Mononuclear cell (primary cell): ENCODE results near the gene IKZF1. TPM values are rescaled to one million over a fixed set of nuclear protein-coding genes. Genes with fewer than 3 reads are reported as not detected.

Experiments
- H3K27me3 ChIP-seq: 2 replicates; pipeline ENCODE4 v1.6.0; 2011; ENCODE audit warnings: low read length, control low read depth; ENCODE audit not compliant: insufficient read depth
- H3K4me1 ChIP-seq: 2 replicates; pipeline ENCODE4 v1.5.1; 2011; ENCODE audit warnings: mild to moderate bottlenecking, low read length, control low read depth; ENCODE audit not compliant: insufficient read depth
- H3K4me3 ChIP-seq: 2 replicates; pipeline ENCODE4 v1.5.1; 2011; ENCODE audit warnings: mild to moderate bottlenecking, low read length, moderate library complexity
- H3K9me3 ChIP-seq: 2 replicates; pipeline ENCODE4 v1.5.1; 2011; ENCODE audit warnings: low read depth, mild to moderate bottlenecking, control low read depth, low read length
- total RNA-seq: library from RNA; depleted of rRNA; stranded (reverse); fragments of >200 nt; gene quantifications from one replicate; pipeline ENCODE4 v1.2.3, GENCODE V29; 2012

IKZF1 gene
- total RNA-seq, 1 donor = 231 TPM

DNA sequence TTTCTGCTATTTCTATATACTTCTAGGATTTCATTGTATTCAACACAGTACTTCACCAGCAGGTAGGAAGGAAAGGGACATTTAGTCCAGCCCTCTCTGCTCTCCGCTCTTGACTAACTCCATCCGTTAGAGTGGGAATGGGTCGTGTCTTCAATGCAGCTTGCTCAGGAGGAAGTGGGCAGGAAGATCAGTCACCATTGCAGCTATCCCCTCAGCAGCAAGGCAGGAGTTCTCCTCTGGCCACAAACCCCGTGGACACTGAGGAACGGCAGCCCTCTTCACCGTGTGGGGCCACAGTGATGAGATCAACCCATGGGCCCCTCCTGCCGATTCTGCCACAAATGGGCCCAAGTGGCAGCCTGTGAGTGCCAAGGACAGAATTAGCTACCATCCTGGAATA is 30.2 kb upstream of the IKZF1 start:
- Histone ChIP-seq H3K9me3 (no peaks in the 10 kb centered on the region), H3K4me1 (peaks cover 50% of the 10 kb centered on the region), H3K4me3 (no peak overlapping the region), H3K27me3 (no peaks in the 10 kb centered on the region)

DNA sequence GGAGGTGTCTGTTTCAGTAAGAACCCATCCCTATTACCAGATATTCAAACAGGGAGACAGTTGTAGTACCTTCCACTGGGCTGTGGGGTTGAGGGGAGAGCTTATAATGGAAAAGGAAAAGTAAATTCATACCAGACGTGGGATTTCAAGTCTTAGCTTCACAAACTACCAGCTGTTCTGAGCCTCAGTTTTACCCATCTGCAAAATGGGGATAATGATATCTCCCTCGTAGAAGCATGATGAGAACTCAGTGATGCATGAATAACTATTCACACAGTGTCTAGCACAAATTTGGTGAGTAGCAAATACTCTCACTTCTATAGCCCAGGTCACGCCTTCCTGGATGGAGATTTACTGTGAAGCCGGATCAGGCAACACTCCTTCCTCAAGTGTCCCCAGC is 29.1 kb upstream of the IKZF1 start:
- no peaks in the 10 kb centered on the region for H3K9me3 ChIP-seq
- H3K4me1 ChIP-seq = peaks cover 39% of the 10 kb centered on the region
- no peaks in the 10 kb centered on the region for H3K27me3 ChIP-seq
- no peak overlapping the region for H3K4me3 ChIP-seq

DNA sequence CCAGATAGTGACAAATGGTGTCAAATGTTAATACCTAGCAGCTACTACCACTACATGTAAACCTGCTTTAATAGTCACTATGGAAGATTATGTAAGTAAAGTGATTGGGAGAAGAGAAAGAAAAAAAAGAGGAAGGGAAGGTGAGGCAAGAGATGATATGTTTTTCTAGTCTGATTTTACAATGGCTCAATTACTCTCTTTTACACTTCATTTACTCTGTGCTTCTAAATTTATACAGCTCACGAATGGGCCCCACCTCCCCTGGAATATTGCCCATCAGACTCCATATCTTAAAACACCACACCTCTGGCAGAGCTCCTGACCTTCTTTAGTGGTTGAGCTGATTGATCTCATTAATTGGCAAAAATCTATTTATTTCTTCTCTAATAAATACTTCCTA is 28.0 kb upstream of the IKZF1 start:
- Histone ChIP-seq H3K27me3 (no peaks in the 10 kb centered on the region), H3K9me3 (no peaks in the 10 kb centered on the region), H3K4me3 (no peak overlapping the region), H3K4me1 (peaks cover 41% of the 10 kb centered on the region)

GRCh38 chr7:50278120-50278519 is 26.4 kb upstream of the IKZF1 start:
- no peaks in the 10 kb centered on the region for H3K9me3 ChIP-seq
- peaks cover 52% of the 10 kb centered on the region for H3K4me1 ChIP-seq
- no peak overlapping the region for H3K4me3 ChIP-seq
- H3K27me3 ChIP-seq = no peaks in the 10 kb centered on the region

DNA sequence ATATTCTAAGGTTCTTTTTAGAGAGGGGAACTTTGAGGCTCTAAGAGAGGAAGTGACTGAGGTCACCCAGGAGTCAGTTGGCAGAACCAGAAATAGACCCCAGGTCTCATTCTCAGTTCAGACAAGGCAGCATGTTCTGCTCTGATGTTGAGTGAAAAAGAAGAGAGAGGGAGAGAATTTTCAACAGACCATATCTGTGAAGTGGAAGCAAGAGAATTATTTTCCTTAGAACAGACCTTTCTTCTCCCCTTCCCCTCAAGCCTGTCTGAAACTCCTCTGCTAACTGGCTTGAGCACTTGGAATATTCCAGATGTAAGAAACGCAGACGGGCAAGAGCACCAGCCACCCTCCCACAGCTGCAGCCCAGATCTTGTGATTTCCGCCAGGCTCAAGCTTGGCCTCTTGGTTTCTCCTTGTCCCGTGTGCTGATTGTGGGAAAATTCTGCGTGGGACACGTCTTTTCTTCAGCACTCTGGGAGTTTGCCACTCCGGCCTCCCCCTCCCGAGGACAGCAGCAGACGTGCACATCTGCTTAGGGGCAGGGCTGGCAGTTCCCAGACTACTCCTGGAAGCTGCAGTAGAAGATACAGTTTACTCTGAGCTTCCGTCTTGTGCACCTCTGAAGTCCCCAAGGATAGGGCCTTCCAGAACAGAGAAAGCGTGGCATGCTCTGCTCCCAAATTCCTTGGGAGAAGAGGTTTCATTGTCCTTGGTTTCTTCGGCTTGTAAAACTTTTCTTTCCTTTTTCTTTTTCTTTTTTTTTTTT is 22.7 kb upstream of the IKZF1 start:
- peak overlapping the region; percentile 5 for H3K4me3 ChIP-seq
- H3K27me3 ChIP-seq = no peaks in the 10 kb centered on the region
- no peaks in the 10 kb centered on the region for H3K9me3 ChIP-seq
- peaks cover 55% of the 10 kb centered on the region for H3K4me1 ChIP-seq

- Histone ChIP-seq H3K4me1 (peaks cover 55% of the 10 kb centered on the region), H3K9me3 (no peaks in the 10 kb centered on the region), H3K4me3 (no peak overlapping the region), H3K27me3 (no peaks in the 10 kb centered on the region)
Observed at GRCh38 chr7:50282813-50283605, 21.5 kb upstream of the IKZF1 start.

DNA sequence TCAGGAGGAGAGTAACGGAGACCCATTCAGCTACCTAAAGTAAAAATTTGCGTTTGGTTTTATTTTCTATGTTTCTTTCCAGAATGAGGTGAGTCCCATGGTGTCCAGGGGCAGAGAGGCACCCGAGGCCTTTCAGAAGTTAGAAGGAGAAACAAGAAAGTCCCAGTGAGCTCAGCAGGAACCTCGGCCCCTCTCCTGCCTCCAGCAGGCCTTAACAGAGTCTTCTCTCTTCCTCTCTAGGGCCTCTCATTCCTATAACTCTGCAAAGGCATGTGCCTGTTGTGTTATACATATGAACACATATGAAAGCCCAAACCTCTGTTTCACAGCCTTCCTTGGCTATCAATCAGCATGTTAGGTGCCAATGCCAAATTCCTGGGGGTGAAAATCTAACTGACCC is 20.8 kb upstream of the IKZF1 start:
- no peaks in the 10 kb centered on the region for H3K9me3 ChIP-seq
- H3K4me3 ChIP-seq = no peak overlapping the region
- H3K4me1 ChIP-seq = peaks cover 55% of the 10 kb centered on the region
- H3K27me3 ChIP-seq = no peaks in the 10 kb centered on the region

DNA sequence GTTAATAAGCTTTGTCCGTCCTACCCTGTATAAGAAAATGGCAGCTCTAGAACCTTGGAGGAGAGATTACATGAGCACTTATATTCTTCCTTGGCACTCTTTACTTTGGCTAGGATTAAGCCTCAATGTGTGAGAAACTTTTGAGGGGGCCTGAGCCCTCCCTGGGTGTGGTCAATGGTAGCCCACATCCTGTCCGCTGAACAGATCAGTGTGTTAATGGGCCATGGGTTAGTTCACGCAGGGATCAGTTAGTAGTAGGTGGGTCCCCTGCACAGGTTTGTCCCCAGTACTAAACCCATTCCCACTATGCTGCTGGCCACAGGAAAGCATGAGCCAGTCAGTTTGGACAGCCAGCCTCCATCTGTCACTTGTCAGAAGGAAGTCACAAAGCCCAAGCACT is 20.2 kb upstream of the IKZF1 start:
- H3K4me3 ChIP-seq = no peak overlapping the region
- H3K9me3 ChIP-seq = no peaks in the 10 kb centered on the region
- H3K4me1 ChIP-seq = peaks cover 55% of the 10 kb centered on the region
- H3K27me3 ChIP-seq = no peaks in the 10 kb centered on the region

DNA sequence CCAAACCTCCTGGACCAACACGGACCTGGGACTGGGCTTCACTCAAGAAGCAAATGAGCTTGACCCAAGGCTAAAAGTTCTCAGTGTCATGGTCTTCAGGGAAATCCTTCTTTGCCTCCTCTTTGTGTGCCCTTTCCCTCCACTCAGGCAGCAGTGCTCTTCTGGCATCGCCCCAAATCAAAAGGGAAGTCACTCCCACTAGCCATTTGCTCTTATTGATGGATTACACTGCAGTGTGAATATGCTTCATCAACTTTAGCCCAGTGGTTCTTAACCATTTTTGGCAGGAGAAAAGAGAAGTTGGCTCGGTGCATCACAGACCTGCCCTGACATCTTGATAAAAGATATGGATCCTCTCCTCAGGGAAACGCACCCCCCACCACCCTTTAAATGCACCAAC is 19.2 kb upstream of the IKZF1 start:
- Histone ChIP-seq H3K9me3 (no peaks in the 10 kb centered on the region), H3K4me1 (peaks cover 55% of the 10 kb centered on the region), H3K4me3 (no peak overlapping the region), H3K27me3 (no peaks in the 10 kb centered on the region)

- peaks cover 43% of the 10 kb centered on the region for H3K4me1 ChIP-seq
- H3K27me3 ChIP-seq = no peaks in the 10 kb centered on the region
- H3K4me3 ChIP-seq = no peak overlapping the region
- no peaks in the 10 kb centered on the region for H3K9me3 ChIP-seq
Observed at GRCh38 chr7:50287129-50287528, 17.4 kb upstream of the IKZF1 start.

- H3K27me3 ChIP-seq = no peaks in the 10 kb centered on the region
- H3K4me1 ChIP-seq = peaks cover 4% of the 10 kb centered on the region
- no peaks in the 10 kb centered on the region for H3K9me3 ChIP-seq
- H3K4me3 ChIP-seq = no peak overlapping the region
Observed at GRCh38 chr7:50292165-50292757, 12.3 kb upstream of the IKZF1 start.

GRCh38 chr7:50292763-50293162 is 11.8 kb upstream of the IKZF1 start:
- no peaks in the 10 kb centered on the region for H3K9me3 ChIP-seq
- H3K4me3 ChIP-seq = no peak overlapping the region
- no peaks in the 10 kb centered on the region for H3K27me3 ChIP-seq
- H3K4me1 ChIP-seq = peaks cover 4% of the 10 kb centered on the region

DNA sequence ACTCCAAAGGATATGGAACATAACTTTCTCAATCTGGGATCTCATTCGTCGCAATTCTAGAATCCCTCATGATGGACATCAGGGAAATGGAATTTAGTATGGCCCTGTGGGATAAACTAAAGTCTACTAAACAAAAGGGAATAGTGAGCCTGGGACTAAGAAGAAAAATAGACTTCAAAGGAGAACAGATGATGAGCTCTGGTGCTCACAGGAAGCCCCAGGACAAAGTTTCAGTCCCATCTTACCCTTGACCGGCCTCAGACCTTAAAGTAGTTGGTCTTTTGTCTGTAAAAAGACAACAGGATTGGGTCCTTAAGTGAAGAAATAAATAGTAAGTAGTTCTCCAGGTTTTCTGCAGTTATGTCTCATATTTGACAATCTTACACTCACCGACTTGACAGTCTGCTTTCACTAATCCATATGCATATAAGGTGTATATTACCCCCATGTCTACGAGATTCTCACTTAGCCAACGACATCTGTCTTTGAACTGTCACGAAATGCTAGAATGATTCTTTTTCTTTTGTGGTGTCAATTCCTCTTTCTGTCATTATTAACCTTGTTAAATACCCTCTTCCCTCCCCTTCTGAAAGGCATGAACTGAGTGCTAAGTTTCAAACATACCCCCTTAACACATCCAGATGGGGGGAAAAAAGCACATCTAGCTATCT is 10.9 kb upstream of the IKZF1 start:
- Histone ChIP-seq H3K9me3 (no peaks in the 10 kb centered on the region), H3K4me1 (peaks cover 4% of the 10 kb centered on the region), H3K4me3 (no peak overlapping the region), H3K27me3 (no peaks in the 10 kb centered on the region)

DNA sequence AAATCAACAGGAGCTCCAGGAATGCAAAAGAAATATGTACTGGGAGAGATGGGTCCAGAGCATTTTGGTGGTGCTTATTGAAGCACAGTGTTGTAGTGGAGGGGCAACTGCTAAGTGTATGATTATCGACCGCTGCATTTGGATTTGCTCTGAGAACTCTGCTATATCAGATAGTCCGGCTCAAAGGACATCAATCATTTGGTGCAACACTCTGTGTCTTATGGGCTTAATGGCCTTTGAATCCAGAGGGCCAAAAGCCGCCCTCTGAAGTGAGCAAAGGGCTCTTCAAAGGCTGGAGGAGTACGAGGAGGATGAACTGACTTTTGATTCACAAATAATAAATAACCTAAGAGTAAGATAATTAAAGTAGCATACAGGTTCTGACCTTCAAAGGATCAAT is 9.4 kb upstream of the IKZF1 start:
- no peaks in the 10 kb centered on the region for H3K9me3 ChIP-seq
- no peak overlapping the region for H3K4me3 ChIP-seq
- H3K27me3 ChIP-seq = no peaks in the 10 kb centered on the region
- H3K4me1 ChIP-seq = peaks cover 5% of the 10 kb centered on the region

DNA sequence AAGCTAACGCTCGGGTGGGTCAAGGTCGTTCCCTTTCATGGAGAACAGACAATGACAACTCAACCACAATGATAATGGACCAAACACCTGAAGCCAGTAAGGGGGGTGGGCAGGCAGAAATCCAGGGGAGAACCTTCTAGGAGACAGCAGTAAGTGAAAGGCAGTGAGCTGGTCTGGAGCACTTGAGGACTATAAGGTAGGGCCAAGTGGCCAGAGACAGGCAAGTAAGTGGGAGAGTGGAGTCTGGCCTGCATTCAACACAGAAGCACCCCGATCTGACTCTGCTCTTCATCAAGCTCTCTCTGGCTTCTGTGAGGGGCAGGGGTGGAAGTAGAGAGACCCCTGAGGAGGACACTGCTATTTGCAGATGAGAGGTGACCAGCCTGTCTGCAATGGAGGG is 7.7 kb upstream of the IKZF1 start:
- Histone ChIP-seq H3K4me1 (peaks cover 9% of the 10 kb centered on the region), H3K4me3 (no peak overlapping the region), H3K27me3 (no peaks in the 10 kb centered on the region), H3K9me3 (no peaks in the 10 kb centered on the region)
